ENCODE data around the gene GPR161. TPM values are rescaled to one million over a fixed set of nuclear protein-coding genes. Genes with fewer than 3 reads are reported as not detected.

GPR161 gene
- polyA plus RNA-seq, 2 of the 4 experiments (the other 2 are of a cell fraction), result 7.8 to 9.4 TPM

DNA sequence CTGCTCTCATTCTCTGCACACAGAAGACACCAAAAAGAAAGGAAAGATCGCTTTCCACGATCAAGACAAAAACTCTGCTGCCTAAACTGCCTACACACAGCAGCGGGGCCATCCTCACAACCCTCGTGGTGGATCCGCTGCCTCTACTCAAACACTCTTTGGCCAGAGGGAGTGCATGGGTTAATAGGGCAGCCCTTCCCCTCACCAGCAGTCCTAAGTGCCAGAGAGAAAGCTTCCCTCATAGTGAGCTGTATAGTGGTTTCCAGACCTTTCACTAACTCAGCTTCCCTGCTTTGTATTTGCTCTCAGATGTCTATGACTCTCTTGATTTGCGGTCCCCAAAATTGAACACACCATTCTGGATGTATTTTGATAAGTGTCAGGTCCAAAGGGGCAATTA, 30.9 kb downstream of the GPR161 start:
- no peak for ATAC-seq
- no peak for FAIRE-seq
- WGBS (ENCODE audit: missing lambda C conversion rate), result 90% methylated on average over 6 of the region's 6 CpGs

DNA sequence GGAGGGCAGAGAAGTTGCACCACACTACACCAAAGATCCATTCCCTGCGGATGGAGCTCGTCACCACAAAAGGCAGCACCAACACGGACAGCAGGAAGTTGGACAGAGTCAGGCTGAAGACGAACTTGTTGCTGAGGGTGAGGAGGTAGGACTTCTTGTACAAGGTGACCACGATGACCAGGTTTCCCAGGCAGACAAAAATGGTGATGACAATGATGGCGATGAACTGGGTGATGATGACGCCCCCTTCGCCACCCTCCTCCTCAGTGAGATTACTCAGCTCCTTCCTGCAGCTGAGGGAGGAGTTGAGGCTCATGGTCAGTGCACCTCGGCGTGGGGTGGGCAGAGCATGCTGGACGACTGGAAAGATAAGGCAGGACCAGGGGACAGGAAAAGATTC, 32.2 kb downstream of the GPR161 start:
- H3K4me1 ChIP-seq, result no peaks in the 10 kb centered on the region
- 78% methylated on average over 11 of the region's 11 CpGs for WGBS (ENCODE audit: missing lambda C conversion rate)
- DNase-seq (ENCODE audit: low read depth in 1 of 2, low spot score in 1 of 2) (no peak), ATAC-seq (no peak), FAIRE-seq (no peak)
- CTCF ChIA-PET, result interaction anchor here (1.1 to 2.2 kb wide), 4 partner anchors 14 to 41 kb away, joined by 3 to 7 read pairs (median 4); no protein-coding TSS in a partner anchor
- no peak for TF ChIP-seq ZNF302 (CRISPR knock-in tag; IDR thresholded peaks at IDR 0.05)
- no peak for TF ChIP-seq RCOR1 (IDR thresholded peaks at IDR 0.05; ENCODE audit: low read depth, low read length)
- TF ChIP-seq CBX8 (IDR thresholded peaks at IDR 0.05), result no peak
- no peak for TF ChIP-seq ZC3H11A (IDR thresholded peaks at IDR 0.05)
- no peak for TF ChIP-seq JUNB (IDR thresholded peaks at IDR 0.05)
- no peak for TF ChIP-seq TP53 (CRISPR knock-in tag; IDR thresholded peaks at IDR 0.05)
- TF ChIP-seq RARB (CRISPR knock-in tag; IDR thresholded peaks at IDR 0.05), result no peak
- no peak for TF ChIP-seq ESRRA (IDR thresholded peaks at IDR 0.05; ENCODE audit: borderline replicate concordance, low read length)
- TF ChIP-seq SREBF2 (IDR thresholded peaks at IDR 0.05), result no peak
- TF ChIP-seq CEBPB (IDR thresholded peaks at IDR 0.05), result no peak
- TF ChIP-seq FOXS1 (CRISPR knock-in tag; IDR thresholded peaks at IDR 0.05), result no peak
- no peak for TF ChIP-seq PHF8 (IDR thresholded peaks at IDR 0.05; ENCODE audit: borderline replicate concordance, low read depth)
- TF ChIP-seq JUN (IDR thresholded peaks at IDR 0.05), result no peak
- TF ChIP-seq RNF2 (IDR thresholded peaks at IDR 0.05; ENCODE audit: borderline replicate concordance, low read depth), result no peak
- no peak for TF ChIP-seq CHD2 (IDR thresholded peaks at IDR 0.05; ENCODE audit: low read length, partially characterized antibody)
- TF ChIP-seq MAFK (IDR thresholded peaks at IDR 0.05; ENCODE audit: partially characterized antibody), result no peak
- TF ChIP-seq MAZ (IDR thresholded peaks at IDR 0.05; ENCODE audit: borderline replicate concordance, low read depth, low read length), result no peak
- no peak overlapping the region for H3K4me3 ChIP-seq
- no peak overlapping the region for H3K27ac ChIP-seq
- no peaks in the 10 kb centered on the region for H3K9me3 ChIP-seq
- no peak overlapping the region for H3K4me2 ChIP-seq
- POLR2A ChIA-PET, result no interaction called here

More for the DNA sequence above, 30.9 kb downstream of the GPR161 start:
- Histone ChIP-seq H3K4me3 (no peak overlapping the region), H3K4me2 (no peak overlapping the region), H3K4me1 (no peaks in the 10 kb centered on the region), H3K9me3 (no peaks in the 10 kb centered on the region), H3K27ac (no peak overlapping the region)
- ChIA-PET CTCF (interaction anchor here (0.9 to 1.7 kb wide), 2 partner anchors 20 to 23 kb away, joined by 3 to 5 read pairs; no protein-coding TSS in a partner anchor), POLR2A (no interaction called here)
- DNase-seq (ENCODE audit: low read depth in 1 of 2, low spot score in 1 of 2), result no peak
- TF ChIP-seq HOXB13 (CRISPR knock-in tag; IDR thresholded peaks at IDR 0.05; ENCODE audit: low read depth) (no peak), FOSL2 (IDR thresholded peaks at IDR 0.05) (no peak), FOSL2 (CRISPR knock-in tag; IDR thresholded peaks at IDR 0.05) (no peak), EHF (CRISPR knock-in tag; IDR thresholded peaks at IDR 0.05) (no peak)

DNA sequence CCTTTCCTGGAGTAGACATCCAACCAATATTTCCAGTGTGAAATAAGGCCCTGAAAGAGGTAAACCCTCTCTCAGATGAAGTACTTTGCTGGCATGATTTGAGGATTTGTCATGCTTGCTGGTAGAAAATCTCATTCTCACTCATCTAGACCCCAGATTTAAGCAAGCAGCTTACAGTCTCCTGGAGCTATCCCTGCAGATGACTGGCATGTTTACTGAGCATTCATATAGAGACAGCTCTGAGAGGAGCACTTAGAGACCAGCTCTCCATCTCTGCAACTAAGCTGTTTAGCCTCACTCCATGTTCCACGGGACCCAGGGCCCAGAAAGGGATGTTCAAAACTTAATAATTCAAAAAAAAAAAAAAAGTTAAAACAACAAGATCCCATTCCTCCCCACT, 34.2 kb downstream of the GPR161 start:
- WGBS (ENCODE audit: missing lambda C conversion rate), result 66% methylated on average over 1 of the region's 1 CpG
- Histone ChIP-seq H3K4me2 (no peak overlapping the region), H3K4me1 (no peaks in the 10 kb centered on the region), H3K27ac (no peak overlapping the region), H3K4me3 (no peak overlapping the region), H3K9me3 (no peaks in the 10 kb centered on the region)
- CTCF ChIA-PET, result interaction anchor here (0.9 to 2.0 kb wide), 3 partner anchors 11 to 20 kb away, joined by 3 to 9 read pairs (median 9); no protein-coding TSS in a partner anchor
- FAIRE-seq, result no peak
- TF ChIP-seq PHF8 (IDR thresholded peaks at IDR 0.05; ENCODE audit: borderline replicate concordance, low read depth), result no peak
- no peak for TF ChIP-seq ZC3H11A (IDR thresholded peaks at IDR 0.05)
- no peak for TF ChIP-seq FOXS1 (CRISPR knock-in tag; IDR thresholded peaks at IDR 0.05)
- no peak for TF ChIP-seq MAFK (IDR thresholded peaks at IDR 0.05; ENCODE audit: partially characterized antibody)
- no peak for TF ChIP-seq ZNF302 (CRISPR knock-in tag; IDR thresholded peaks at IDR 0.05)
- TF ChIP-seq, protein P1, sequence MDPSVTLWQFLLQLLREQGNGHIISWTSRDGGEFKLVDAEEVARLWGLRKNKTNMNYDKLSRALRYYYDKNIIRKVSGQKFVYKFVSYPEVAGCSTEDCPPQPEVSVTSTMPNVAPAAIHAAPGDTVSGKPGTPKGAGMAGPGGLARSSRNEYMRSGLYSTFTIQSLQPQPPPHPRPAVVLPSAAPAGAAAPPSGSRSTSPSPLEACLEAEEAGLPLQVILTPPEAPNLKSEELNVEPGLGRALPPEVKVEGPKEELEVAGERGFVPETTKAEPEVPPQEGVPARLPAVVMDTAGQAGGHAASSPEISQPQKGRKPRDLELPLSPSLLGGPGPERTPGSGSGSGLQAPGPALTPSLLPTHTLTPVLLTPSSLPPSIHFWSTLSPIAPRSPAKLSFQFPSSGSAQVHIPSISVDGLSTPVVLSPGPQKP (IDR thresholded peaks at IDR 0.05; ENCODE audit: low read depth, low read length), result no peak
- TF ChIP-seq NFE2L2 (conservative IDR thresholded peaks at IDR 0.05; ENCODE audit: low read length), result no peak
- TF ChIP-seq HOXA7 (CRISPR knock-in tag; IDR thresholded peaks at IDR 0.05), result no peak
- TF ChIP-seq, protein P2, sequence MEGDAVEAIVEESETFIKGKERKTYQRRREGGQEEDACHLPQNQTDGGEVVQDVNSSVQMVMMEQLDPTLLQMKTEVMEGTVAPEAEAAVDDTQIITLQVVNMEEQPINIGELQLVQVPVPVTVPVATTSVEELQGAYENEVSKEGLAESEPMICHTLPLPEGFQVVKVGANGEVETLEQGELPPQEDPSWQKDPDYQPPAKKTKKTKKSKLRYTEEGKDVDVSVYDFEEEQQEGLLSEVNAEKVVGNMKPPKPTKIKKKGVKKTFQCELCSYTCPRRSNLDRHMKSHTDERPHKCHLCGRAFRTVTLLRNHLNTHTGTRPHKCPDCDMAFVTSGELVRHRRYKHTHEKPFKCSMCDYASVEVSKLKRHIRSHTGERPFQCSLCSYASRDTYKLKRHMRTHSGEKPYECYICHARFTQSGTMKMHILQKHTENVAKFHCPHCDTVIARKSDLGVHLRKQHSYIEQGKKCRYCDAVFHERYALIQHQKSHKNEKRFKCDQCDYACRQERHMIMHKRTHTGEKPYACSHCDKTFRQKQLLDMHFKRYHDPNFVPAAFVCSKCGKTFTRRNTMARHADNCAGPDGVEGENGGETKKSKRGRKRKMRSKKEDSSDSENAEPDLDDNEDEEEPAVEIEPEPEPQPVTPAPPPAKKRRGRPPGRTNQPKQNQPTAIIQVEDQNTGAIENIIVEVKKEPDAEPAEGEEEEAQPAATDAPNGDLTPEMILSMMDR (IDR thresholded peaks at IDR 0.05), result no peak
- TF ChIP-seq GATA3 (IDR thresholded peaks at IDR 0.05; ENCODE audit: borderline replicate concordance), result no peak
- no peak for TF ChIP-seq MAZ (IDR thresholded peaks at IDR 0.05; ENCODE audit: borderline replicate concordance, low read depth, low read length)
- no peak for TF ChIP-seq FOSL2 (IDR thresholded peaks at IDR 0.05)
- no peak for TF ChIP-seq FOSL2 (CRISPR knock-in tag; IDR thresholded peaks at IDR 0.05)
- no peak for TF ChIP-seq MYC (IDR thresholded peaks at IDR 0.05; ENCODE audit: borderline replicate concordance, low read length)
- no peak for TF ChIP-seq RFX5 (IDR thresholded peaks at IDR 0.05)
- TF ChIP-seq RCOR1 (IDR thresholded peaks at IDR 0.05; ENCODE audit: low read depth, low read length), result no peak
- TF ChIP-seq, protein P3, sequence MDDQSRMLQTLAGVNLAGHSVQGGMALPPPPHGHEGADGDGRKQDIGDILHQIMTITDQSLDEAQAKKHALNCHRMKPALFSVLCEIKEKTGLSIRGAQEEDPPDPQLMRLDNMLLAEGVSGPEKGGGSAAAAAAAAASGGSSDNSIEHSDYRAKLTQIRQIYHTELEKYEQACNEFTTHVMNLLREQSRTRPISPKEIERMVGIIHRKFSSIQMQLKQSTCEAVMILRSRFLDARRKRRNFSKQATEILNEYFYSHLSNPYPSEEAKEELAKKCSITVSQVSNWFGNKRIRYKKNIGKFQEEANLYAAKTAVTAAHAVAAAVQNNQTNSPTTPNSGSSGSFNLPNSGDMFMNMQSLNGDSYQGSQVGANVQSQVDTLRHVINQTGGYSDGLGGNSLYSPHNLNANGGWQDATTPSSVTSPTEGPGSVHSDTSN (IDR thresholded peaks at IDR 0.05), result no peak
- ATAC-seq, result no peak
- POLR2A ChIA-PET, result no interaction called here
- DNase-seq (ENCODE audit: low read depth in 1 of 2, low spot score in 1 of 2), result no peak

All from A549 (cell line).